AG20443 (cell line): Measurements from ENCODE around the gene SH3BP5.
A peak's percentile ranks its signal among the peaks of the same experiment; 100 is the strongest.

Source experiments
- DNase-seq: peaks from one replicate; pipeline ENCODE4 v3.0.0; 2012; ENCODE audit warnings: low spot score, mixed read lengths

The SH3BP5 gene

DNA sequence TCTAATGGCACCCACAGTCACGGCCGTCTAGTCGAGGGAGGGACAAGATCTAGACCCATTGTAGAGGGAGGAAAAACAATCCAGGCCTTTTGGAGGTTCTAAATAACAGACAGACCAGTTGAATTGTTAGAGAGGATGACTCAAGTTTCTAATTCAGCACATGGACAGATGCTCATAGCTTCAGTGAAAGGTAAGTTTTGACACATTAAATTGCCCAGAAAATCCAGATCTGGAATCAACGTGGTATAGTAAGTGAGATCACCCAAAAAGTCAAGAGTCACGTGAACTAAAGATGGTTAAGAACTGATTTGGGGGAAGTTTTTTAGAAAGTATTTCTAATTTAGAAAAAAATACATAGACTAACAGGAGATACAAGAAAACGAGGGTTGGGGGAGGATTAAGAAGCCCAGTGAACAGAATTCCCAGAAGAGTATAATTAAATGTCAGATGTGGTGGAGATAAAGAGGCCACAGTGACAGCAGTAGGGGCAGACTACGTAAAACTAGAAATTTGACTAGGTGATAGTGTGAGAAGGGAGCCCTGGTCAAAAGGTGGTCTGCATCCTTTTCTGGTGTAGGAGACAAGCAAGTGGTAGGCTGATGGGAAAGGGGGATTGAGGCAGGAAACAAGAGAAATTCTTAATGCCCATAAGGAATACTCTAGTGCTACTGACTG, 79.2 kb downstream of the SH3BP5 start:
- no peak for DNase-seq

- no peak for DNase-seq
Observed at GRCh38 chr3:15246186-15246585, 86.2 kb downstream of the SH3BP5 start.

GRCh38 chr3:15243822-15244482, 88.4 kb downstream of the SH3BP5 start:
- DNase-seq: no peak

- DNase-seq: peak; percentile 33
Observed at GRCh38 chr3:15241341-15241740, 91.0 kb downstream of the SH3BP5 start.

- DNase-seq: no peak
Observed at GRCh38 chr3:15229262-15229661, 103.1 kb downstream of the SH3BP5 start.

DNA sequence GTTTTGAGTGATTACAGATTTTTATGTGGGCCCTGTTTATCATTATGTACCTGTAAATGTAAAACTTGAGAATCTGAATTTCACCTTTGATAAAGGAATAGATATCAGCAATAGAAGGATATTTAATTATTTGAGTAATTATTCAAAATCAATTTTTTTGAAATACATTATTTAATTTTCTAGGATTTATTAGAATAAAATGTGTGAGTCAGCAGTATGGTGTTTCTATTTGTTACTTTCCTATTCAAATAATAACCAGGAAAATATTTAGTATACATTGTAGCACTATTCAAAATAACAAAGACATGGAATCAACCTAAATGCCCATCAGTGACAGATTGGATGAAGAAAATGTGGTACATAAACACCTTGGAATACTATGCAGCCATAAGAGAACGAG, 104.2 kb downstream of the SH3BP5 start:
- no peak for DNase-seq

DNA sequence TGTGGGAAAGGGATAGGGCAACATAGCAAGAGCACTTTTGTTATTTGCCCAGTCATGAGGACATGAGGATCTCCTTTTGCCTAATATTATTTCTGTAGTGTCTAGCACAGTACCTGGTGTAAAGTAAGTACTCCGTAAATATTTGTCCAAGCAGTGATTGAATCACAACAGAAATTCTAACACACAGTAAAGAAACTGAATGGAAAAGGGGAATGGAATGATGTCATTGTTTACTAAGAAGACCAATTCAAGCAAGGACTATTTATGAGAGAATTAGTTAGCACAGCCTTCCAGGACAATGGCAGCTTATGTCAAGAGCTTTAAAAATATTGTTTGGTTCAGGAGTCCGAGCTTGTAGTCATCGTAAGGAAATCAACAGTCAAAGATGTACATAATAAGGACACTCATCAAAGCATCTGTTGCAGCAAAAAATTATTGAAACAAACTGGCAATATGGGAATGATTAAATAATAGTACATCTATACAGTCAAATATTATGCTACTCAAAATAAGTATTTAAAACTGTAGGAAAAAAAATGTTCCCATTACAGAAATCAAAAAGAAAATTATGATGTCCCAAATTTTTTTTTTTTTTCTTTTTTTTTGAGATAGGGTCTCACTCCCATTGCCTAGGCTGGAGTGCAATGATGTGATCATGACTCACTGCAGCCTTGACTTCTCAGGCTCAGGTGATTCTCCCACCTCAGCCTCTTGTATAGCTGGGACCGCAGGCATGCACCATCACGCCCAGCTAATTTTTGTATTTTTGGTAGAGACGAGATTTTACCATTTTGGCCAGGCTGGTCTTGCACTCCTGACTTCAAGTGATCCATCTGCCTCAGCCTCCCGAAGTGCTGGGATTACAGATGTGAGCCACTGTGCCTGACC, 108.5 kb downstream of the SH3BP5 start:
- DNase-seq: no peak

- DNase-seq: no peak
Observed at GRCh38 chr3:15221574-15222217, 110.7 kb downstream of the SH3BP5 start.

DNA sequence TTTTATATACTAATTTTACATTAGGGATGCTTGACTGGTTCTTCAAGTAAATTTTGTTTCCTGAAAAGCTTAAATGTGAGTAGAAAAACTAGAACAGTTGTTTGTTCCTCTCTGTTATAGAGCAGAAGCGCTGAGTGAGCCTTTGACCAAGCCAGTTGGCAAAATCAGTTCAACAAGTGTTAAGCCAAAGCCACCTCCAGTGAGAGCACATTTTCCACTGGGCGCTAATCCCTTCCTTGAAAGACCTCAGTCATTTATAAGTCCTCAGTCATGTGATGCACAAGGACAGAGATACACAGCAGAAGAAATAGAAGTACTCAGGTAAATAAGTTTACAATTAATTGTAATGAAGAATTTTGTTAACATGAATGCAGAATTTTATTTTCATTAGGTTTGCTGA, 111.7 kb downstream of the SH3BP5 start:
- DNase-seq: no peak

- DNase-seq: no peak
Observed at GRCh38 chr3:15220056-15220455, 112.3 kb downstream of the SH3BP5 start.

GRCh38 chr3:15218689-15219088, 113.7 kb downstream of the SH3BP5 start:
- no peak for DNase-seq

DNA sequence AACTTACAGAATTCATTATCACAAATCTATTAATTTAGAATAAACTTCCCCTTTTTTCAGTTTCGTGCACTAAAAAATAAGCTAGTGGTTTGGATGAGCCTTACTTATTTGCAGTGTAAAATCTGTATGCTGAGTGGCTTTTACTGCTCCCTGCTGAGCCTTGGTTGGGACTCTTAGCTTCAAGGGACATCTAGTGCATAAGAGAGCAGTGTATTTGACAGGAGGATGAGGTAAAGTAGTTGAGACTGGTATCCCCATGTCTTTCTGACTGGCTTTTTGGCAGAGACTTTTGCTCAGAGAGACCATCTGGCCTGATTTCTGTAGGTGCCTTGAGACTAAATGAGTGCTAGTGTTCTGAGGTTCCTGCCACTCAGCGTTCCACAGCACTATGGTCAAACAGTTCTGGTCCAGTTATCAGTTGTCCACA, 114.5 kb downstream of the SH3BP5 start:
- no peak for DNase-seq

GRCh38 chr3:15217011-15217671, 115.2 kb downstream of the SH3BP5 start:
- DNase-seq: no peak

- no peak for DNase-seq
Observed at GRCh38 chr3:15216501-15216900, 115.9 kb downstream of the SH3BP5 start.

DNA sequence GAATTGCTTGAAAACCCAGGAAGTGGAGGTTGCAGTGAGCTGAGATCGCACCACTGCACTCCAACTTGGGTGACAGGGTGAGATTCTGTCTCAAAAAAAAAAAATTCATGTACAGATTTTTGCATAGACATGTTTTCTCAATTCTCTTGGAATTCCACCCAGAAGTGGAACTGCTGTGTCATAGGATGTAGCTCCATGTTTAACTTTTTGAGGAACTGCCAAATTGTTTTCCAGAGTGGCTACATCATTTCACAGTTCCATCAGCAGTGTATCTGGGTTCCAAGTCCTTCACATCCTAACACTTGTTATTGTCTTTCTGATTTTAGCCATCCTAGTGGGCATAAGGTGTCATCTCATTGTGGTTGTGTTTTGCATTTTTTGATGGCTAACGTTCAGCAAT, 116.4 kb downstream of the SH3BP5 start:
- peak; percentile 11 for DNase-seq

- no peak for DNase-seq
Observed at GRCh38 chr3:15214758-15215157, 117.6 kb downstream of the SH3BP5 start.

- no peak for DNase-seq
Observed at GRCh38 chr3:15211937-15212336, 120.4 kb downstream of the SH3BP5 start.

GRCh38 chr3:15207836-15208504, 124.4 kb downstream of the SH3BP5 start:
- no peak for DNase-seq

DNA sequence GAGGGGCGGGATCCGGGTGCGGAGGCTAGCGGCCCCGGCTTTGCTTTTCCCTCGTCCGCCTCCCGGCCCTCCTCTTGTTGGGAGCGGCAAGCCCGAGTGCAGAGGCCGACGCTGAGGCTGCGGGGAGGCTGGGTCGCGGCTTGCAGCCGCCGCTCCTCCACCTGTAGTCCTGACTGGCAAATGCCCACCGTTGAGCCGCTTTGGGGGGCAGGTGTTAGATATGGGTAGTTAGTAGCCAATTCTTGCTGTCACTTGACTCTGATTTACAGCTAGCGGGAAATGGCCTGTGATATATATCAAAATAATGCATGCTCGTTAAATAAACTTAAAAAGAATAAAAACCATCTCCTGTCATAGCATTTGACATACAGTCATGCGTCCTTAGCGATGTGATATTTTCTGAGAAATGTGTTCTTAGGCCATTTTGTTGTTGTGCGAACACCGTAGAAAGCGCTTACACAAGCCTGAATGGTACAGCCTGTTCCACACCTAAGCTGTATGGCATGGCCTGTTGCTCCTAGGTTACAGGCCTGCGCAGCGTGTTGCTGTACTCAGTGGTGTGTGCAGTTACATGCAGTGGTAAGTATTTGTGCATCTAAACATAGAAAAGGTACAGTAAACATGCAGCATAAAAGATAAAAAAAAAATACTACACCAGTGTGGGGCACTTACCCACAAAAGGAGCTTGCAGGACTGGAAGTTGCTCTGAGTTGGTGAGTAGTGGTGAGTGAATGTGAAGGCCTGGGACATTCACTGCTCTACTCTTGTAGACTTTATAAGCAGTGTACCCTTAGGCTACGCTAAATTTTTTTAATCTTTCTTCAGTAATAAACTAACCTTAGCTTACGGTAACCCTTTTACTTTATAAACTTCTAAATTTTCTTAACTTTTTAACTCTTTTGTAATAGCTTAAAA, 125.5 kb downstream of the SH3BP5 start:
- peak; percentile 14 for DNase-seq
